BJ (cell line): ENCODE measurements around the gene PCDHGB5. TPM values are rescaled to one million over a fixed set of nuclear protein-coding genes. Genes with fewer than 3 reads are reported as not detected.
A peak's percentile ranks its signal among the peaks of the same experiment; 100 is the strongest.
"Not testable (repeated sequence)": the region's sequence is repeated elsewhere in the genome, so short reads cannot be mapped to it uniquely, and the experiment has no call there.

Experiments used
- CTCF ChIA-PET: fragments of 350-600 bp; formaldehyde crosslinking; extraction: SDS; loops from one replicate; lab custom pipeline; 2021; ENCODE audit warnings: antibody characterized with exemption, inconsistent platforms; lab: Yijun Ruan, JAX
- POLR2A ChIA-PET: fragments of 300-600 bp; sonication (Branson Sonifier 250); formaldehyde crosslinking; extraction: SDS; loops from one replicate; lab custom pipeline; 2021; ENCODE audit warnings: antibody characterized with exemption; lab: Charles Lee
- DNase-seq: peaks from one replicate; pipeline ENCODE4 v3.0.0-alpha.2; 2011; ENCODE audit warnings: low read depth
- H3K27me3 ChIP-seq: 2 replicates; pipeline ENCODE4 v1.6.0; 2011; ENCODE audit warnings: low read length; ENCODE audit not compliant: control insufficient read depth, insufficient read depth
- H3K36me3 ChIP-seq: 2 replicates; pipeline ENCODE4 v1.5.1; 2011; ENCODE audit warnings: low read length; ENCODE audit not compliant: control insufficient read depth, insufficient read depth
- H3K4me3 ChIP-seq: 2 replicates; pipeline ENCODE4 v1.5.1; 2011; ENCODE audit warnings: low read depth, mild to moderate bottlenecking, control low read depth, low read length
- polyA plus RNA-seq: library from polyadenylated mRNA; depleted of rRNA; stranded (reverse); fragments of >200 nt; gene quantifications from 2 replicates; pipeline ENCODE4 v1.2.3, GENCODE V29; 2011
- TF ChIP-seq, protein P1 (sequence below): IDR thresholded peaks from 2 replicates; pipeline ENCODE4 v1.5.1; 2011; ENCODE audit warnings: low read depth, mild to moderate bottlenecking, control low read depth, inconsistent platforms, low read length, moderate library complexity; ENCODE audit not compliant: insufficient read depth

PCDHGB5 gene
- polyA plus RNA-seq, 1 experiment: 19.4 TPM

DNA sequence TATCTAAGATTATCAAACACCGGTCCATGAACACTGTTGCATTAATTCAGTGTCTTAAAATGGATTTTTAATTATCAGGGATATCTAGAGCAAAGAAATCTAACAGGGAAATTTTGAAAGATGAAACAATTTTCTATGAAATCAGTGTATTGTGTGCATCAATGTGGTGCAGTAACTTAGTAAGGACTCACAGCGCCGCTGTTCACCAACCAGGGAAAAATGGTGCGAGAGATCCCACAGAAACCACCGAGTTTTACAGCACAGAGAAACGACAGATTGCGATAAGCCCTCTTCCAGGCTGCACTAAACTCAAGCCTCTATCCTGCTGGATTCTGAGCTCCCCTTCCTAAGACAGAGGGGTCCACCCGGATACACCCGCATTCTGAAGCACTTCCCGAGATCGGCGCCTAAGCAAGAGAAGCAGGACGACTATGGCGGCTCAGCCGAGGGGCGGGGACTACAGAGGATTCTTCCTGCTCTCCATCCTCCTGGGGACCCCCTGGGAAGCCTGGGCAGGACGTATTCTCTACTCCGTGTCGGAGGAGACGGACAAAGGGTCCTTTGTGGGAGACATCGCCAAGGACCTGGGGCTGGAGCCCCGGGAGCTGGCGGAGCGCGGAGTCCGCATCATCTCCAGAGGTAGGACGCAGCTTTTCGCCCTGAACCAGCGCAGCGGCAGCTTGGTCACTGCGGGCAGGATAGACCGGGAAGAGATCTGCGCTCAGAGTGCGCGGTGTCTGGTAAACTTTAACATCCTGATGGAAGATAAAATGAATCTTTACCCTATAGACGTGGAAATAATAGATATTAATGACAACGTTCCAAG lies 15.1 kb upstream of the PCDHGB5 start, which contains the start of gene PCDHGA7:
PCDHGA7 (plus strand) TSS at position 274 of the 826 bp plus-strand sequence; CDS start at position 432, 158 bp downstream.
- TF ChIP-seq, protein P1, sequence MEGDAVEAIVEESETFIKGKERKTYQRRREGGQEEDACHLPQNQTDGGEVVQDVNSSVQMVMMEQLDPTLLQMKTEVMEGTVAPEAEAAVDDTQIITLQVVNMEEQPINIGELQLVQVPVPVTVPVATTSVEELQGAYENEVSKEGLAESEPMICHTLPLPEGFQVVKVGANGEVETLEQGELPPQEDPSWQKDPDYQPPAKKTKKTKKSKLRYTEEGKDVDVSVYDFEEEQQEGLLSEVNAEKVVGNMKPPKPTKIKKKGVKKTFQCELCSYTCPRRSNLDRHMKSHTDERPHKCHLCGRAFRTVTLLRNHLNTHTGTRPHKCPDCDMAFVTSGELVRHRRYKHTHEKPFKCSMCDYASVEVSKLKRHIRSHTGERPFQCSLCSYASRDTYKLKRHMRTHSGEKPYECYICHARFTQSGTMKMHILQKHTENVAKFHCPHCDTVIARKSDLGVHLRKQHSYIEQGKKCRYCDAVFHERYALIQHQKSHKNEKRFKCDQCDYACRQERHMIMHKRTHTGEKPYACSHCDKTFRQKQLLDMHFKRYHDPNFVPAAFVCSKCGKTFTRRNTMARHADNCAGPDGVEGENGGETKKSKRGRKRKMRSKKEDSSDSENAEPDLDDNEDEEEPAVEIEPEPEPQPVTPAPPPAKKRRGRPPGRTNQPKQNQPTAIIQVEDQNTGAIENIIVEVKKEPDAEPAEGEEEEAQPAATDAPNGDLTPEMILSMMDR: peak; percentile 68
- no peak for DNase-seq
- H3K36me3 ChIP-seq: no peaks in the 10 kb centered on the region; the same call in 1 of the 2 replicates
- peak within 1 kb of the TSS; percentile 54 for H3K4me3 ChIP-seq
- no peaks in the 10 kb centered on the region for H3K27me3 ChIP-seq
- ChIA-PET POLR2A (interaction anchor here (0.6 kb wide), 1 partner anchor 135 kb away, joined by 8 read pairs; no protein-coding TSS in a partner anchor), CTCF (interaction anchor here (0.8 to 1.6 kb wide), 8 partner anchors 12 to 183 kb away, joined by 3 to 11 read pairs (median 4); partner anchors contain the start of genes PCDHGA2, PCDHGA5, PCDHGB5 and TAF7)

DNA sequence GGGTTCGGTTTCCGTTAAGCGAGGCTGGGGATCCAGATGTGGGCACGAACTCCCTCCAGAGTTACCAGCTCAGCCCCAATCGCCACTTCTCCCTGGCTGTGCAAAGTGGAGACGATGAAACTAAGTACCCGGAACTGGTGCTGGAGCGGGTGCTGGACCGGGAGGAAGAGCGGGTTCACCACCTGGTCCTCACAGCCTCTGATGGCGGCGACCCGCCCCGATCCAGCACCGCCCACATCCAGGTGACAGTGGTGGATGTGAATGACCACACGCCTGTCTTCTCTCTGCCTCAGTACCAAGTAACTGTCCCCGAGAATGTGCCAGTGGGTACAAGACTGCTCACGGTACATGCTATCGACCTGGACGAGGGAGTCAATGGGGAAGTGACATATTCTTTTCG lies 14.4 kb upstream of the PCDHGB5 start:
- CTCF ChIA-PET: interaction anchor here (0.8 to 1.6 kb wide), 8 partner anchors 12 to 183 kb away, joined by 3 to 11 read pairs (median 4); partner anchors contain the start of genes PCDHGA2, PCDHGA5, PCDHGB5 and TAF7
- TF ChIP-seq, protein P1: no peak
- POLR2A ChIA-PET: interaction anchor here (0.6 kb wide), 1 partner anchor 135 kb away, joined by 8 read pairs; no protein-coding TSS in a partner anchor

DNA sequence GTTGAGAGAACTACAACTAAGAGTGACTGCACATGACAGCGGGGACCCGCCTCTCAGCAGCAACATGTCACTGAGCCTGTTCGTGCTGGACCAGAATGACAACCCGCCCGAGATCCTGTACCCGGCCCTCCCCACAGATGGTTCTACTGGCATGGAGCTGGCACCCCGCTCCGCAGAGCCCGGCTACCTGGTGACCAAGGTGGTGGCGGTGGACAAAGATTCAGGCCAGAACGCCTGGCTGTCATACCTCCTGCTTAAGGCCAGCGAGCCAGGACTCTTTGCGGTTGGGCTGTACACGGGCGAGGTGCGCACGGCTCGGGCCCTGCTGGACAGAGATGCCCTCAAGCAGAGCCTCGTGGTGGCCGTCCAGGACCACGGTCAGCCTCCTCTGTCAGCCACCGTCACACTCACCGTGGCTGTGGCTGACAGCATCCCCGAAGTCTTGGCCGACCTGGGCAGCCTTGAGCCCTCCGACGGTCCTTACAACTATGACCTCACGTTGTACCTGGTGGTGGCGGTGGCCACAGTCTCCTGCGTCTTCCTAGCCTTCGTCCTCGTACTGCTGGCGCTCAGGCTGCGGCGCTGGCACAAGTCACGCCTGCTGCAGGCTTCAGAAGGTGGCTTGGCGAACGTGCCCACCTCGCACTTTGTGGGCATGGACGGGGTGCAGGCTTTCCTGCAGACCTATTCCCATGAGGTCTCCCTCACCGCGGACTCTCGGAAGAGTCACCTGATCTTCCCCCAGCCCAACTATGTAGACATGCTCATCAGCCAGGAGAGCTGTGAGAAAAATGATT lies 13.1 kb upstream of the PCDHGB5 start:
- Histone ChIP-seq H3K36me3 (no peaks in the 10 kb centered on the region; the same call in 1 of the 2 replicates), H3K4me3 (no peak overlapping the region), H3K27me3 (no peaks in the 10 kb centered on the region)
- TF ChIP-seq, protein P1: no peak
- ChIA-PET CTCF (interaction anchor here (4.1 kb wide), 1 partner anchor 14 kb away, joined by 16 read pairs; the partner anchor contains the start of gene PCDHGB3), POLR2A (no interaction called here)
- no peak for DNase-seq

More for the DNA sequence above, 14.4 kb upstream of the PCDHGB5 start:
- H3K36me3 ChIP-seq: no peaks in the 10 kb centered on the region; the same call in 1 of the 2 replicates
- peak overlapping the region; percentile 54 for H3K4me3 ChIP-seq
- H3K27me3 ChIP-seq: no peaks in the 10 kb centered on the region
- DNase-seq: no peak

DNA sequence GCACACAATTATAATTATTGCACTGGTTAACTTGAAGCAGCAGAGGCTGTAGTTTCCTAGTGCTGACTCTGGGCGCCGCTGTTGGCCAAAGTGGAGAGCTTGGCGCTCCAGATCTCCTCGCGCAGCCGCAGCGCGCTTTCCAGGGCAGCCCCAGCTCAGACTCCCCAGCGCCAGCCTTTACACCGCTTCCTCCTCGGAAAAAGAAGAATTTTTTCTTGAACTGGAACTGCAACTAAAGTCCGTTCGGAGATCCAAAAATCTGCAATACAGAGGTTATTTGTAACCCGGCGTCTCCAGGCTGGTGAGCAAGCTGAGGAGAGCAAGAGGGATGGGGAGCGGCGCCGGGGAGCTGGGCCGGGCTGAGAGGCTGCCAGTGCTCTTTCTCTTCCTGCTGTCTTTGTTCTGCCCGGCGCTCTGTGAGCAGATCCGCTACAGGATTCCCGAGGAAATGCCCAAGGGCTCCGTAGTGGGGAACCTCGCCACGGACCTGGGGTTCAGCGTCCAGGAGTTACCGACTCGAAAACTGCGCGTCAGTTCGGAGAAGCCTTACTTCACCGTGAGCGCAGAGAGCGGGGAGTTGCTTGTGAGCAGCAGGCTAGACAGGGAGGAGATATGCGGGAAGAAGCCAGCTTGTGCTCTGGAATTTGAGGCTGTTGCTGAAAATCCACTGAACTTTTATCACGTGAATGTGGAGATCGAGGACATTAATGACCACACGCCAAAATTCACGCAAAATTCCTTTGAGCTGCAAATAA lies 10.0 kb upstream of the PCDHGB5 start, which contains the start of gene PCDHGB4:
PCDHGB4 (plus strand) TSS at position 142 of the 755 bp plus-strand sequence; CDS start at position 329, 187 bp downstream.
- POLR2A ChIA-PET, DNase-seq, H3K36me3 ChIP-seq, H3K27me3 ChIP-seq: not testable (repeated sequence)
- CTCF ChIA-PET: interaction anchor here (0.8 to 4.1 kb wide), 7 partner anchors 14 to 176 kb away, joined by 3 to 16 read pairs (median 4); partner anchors contain the start of genes PCDHGA11, PCDHGA2 and PCDHGB3
- TF ChIP-seq, protein P1: peak; percentile 60
- peak within 1 kb of the TSS; percentile 22; the same call in 1 of the 2 replicates for H3K4me3 ChIP-seq
